HepG2 (cell line): ENCODE results near the gene PIK3CD. TPM values are rescaled to one million over a fixed set of nuclear protein-coding genes. Genes with fewer than 3 reads are reported as not detected.

Source experiments
- ATAC-seq: fragments of 200-7000 bp; cut with Tn5 transposase; 3 replicates; pipeline ENCODE4 v1.9.1; 2020; ENCODE audit warnings: mild to moderate bottlenecking, moderate library complexity
- BruUV-seq: library from RNA; stranded (reverse); fragments of 400-500 nt; replicated peaks from 2 replicates; lab custom pipeline; 2021; lab: Mats Ljungman, UMichigan
- CTCF ChIA-PET: fragments of 300-600 bp; formaldehyde crosslinking; extraction: SDS; loops from one replicate; lab custom pipeline; 2021; ENCODE audit warnings: low total read pairs, inconsistent platforms, low intra/inter-chr PET ratio; lab: Yijun Ruan, JAX
- POLR2A ChIA-PET: fragments of 350-600 bp; sonication (Branson Sonifier 250); formaldehyde crosslinking; loops from one replicate; lab custom pipeline; 2020; ENCODE audit warnings: antibody characterized with exemption, inconsistent platforms; lab: Yijun Ruan, JAX
- DNase-seq: peaks from one replicate; pipeline ENCODE4 v3.0.0-alpha.2; 2015; ENCODE audit warnings: low spot score
- FAIRE-seq: peaks from 3 replicates; lab custom pipeline; 2011; peaks lifted over from hg19 to GRCh38; lab: Jason Lieb, UNC
- H2AFZ ChIP-seq: one replicate; pipeline ENCODE4 v1.6.1; 2011; ENCODE audit warnings: low read length, inconsistent platforms
- H3K27ac ChIP-seq: fragments of 300-600 bp; 3 replicates; pipeline ENCODE4 v1.8.0; 2011; ENCODE audit warnings: mixed run types, mild to moderate bottlenecking, mixed read lengths, low read length, inconsistent platforms; ENCODE audit not compliant: insufficient read depth; ENCODE audit errors: extremely low read length
- H3K27me3 ChIP-seq, 2 experiments: fragments of 200-600 bp in 1 of 2; 2 replicates in 1 of 2; 3 replicates in 1 of 2; pipeline versions ENCODE4 v1.6.0 to v1.8.0; 2011; ENCODE audit warnings: low read length in 2 of 2, mild to moderate bottlenecking in 2 of 2, moderate library complexity in 2 of 2, inconsistent platforms in 1 of 2; ENCODE audit not compliant: insufficient read depth in 2 of 2, control insufficient read depth in 1 of 2
- H3K36me3 ChIP-seq, 2 experiments: fragments of 200-600 bp in 1 of 2; replicated peaks in 1 of 2; 2 replicates in 1 of 2; 3 replicates in 1 of 2; pipeline versions ENCODE4 v1.5.1 to v1.8.0; 2011; ENCODE audit warnings: low read length in 2 of 2, inconsistent platforms in 1 of 2; ENCODE audit not compliant: insufficient read depth in 2 of 2, control insufficient read depth in 1 of 2
- H3K4me1 ChIP-seq: 2 replicates; pipeline ENCODE4 v1.5.1; 2012; ENCODE audit warnings: low read length, inconsistent platforms; ENCODE audit not compliant: insufficient read depth
- H3K4me2 ChIP-seq: 2 replicates; pipeline ENCODE4 v1.6.0; 2011; ENCODE audit warnings: low read depth, low read length, inconsistent platforms
- H3K4me3 ChIP-seq, 3 experiments: fragments of 200-600 bp in 1 of 3; sonication (generic), shearing (Covaris generic) in 1 of 3; replicated peaks in 1 of 3; 2 replicates each; pipeline ENCODE4 v1.5.1; 2011 to 2016; ENCODE audit warnings: low read length in 3 of 3, inconsistent platforms in 2 of 3, low read depth in 2 of 3, mild to moderate bottlenecking in 2 of 3, control low read depth in 1 of 3, mixed read lengths in 1 of 3; ENCODE audit not compliant: insufficient read depth in 1 of 3
- H3K79me2 ChIP-seq: one replicate; pipeline ENCODE4 v1.6.1; 2011; ENCODE audit warnings: low read length, inconsistent platforms; ENCODE audit not compliant: insufficient read depth
- H3K9ac ChIP-seq: 2 replicates; pipeline ENCODE4 v1.6.0; 2011; ENCODE audit warnings: mild to moderate bottlenecking, low read depth, low read length, inconsistent platforms; ENCODE audit not compliant: insufficient read depth
- H3K9me3 ChIP-seq: 2 replicates; pipeline ENCODE4 v1.5.1; 2012; ENCODE audit warnings: mild to moderate bottlenecking, low read length
- H4K20me1 ChIP-seq: 2 replicates; pipeline ENCODE4 v1.6.0; 2011; ENCODE audit warnings: inconsistent platforms, mild to moderate bottlenecking, low read length, moderate library complexity; ENCODE audit not compliant: insufficient read depth
- CC2D1A ChIP-seq: sonication (generic); formaldehyde crosslinking; IDR thresholded peaks from 2 replicates; pipeline ENCODE4 v1.8.1; 2023; ENCODE audit warnings: mild to moderate bottlenecking, missing genetic modification reagents
- GATAD2A ChIP-seq: IDR thresholded peaks from 2 replicates; pipeline ENCODE4 v1.6.1; 2016
- SALL1 ChIP-seq: sonication (generic); formaldehyde crosslinking; IDR thresholded peaks from 2 replicates; pipeline ENCODE4 v1.8.0; 2022; ENCODE audit warnings: mild to moderate bottlenecking, missing genetic modification reagents
- ZBTB3 ChIP-seq: sonication (generic); formaldehyde crosslinking; IDR thresholded peaks from 2 replicates; pipeline ENCODE4 v1.4.0; 2020; ENCODE audit warnings: low read depth, mild to moderate bottlenecking, moderate library complexity, missing genetic modification reagents, borderline replicate concordance
- ZBTB43 ChIP-seq: sonication (generic); formaldehyde crosslinking; conservative IDR thresholded peaks from 2 replicates; pipeline ENCODE4 v1.4.0; 2020; ENCODE audit warnings: missing genetic modification reagents
- ZNF407 ChIP-seq: sonication (generic); formaldehyde crosslinking; IDR thresholded peaks from one replicate; pipeline ENCODE4 v1.5.1; 2020; ENCODE audit warnings: mild to moderate bottlenecking, missing genetic modification reagents; ENCODE audit errors: not compliant biosample characterization
- WGBS: methylation state at CpG from one replicate; pipeline ENCODE4 v1.1.6; 2017; ENCODE audit warnings: low lambda C conversion rate; 5-methylcytosine and 5-hydroxymethylcytosine counted together
- in situ Hi-C: cut with HindIII; loops from 2 replicates; pipeline ENCODE4 v1.10.0; 2017; ENCODE audit warnings: low pct_unique_long_range_greater_than_20kb; ENCODE audit not compliant: extremely low pct_ligation_motif_present
- intact Hi-C: fragments of 100-400 bp; cut with micrococcal nuclease; formaldehyde crosslinking; loops from one replicate; pipeline ENCODE4 v1.10.0; 2022; ENCODE audit not compliant: unreplicated experiment
- polyA plus RNA-seq, 8 experiments: library from polyadenylated mRNA; depleted of rRNA in 3 of 8; stranded (reverse) in 7 of 8; unstranded in 1 of 8; fragments of >200 nt; fragmentation: Illumina TruSeq in 4 of 8; extraction: Trizol in 4 of 8; gene quantifications; 2 replicates each; pipeline versions ENCODE4 v1.2.1 to v1.2.3, GENCODE V29; 2011 to 2016; ENCODE audit warnings: low read depth in 4 of 8, missing spikeins in 1 of 8, mixed read lengths in 1 of 8; ENCODE audit not compliant: insufficient read depth in 1 of 8
- total RNA-seq, 5 experiments: library from RNA; depleted of rRNA; stranded (reverse); fragments of >200 nt; fragmentation: Illumina TruSeq; extraction: Trizol; gene quantifications; 2 replicates each; pipeline ENCODE4 v1.2.3, GENCODE V29; 2016; ENCODE audit warnings: low read depth in 1 of 5

The PIK3CD gene
- total and polyA plus RNA-seq, 2 of the 13 experiments (the other 11 are each of a cell fraction or from before 2014, with no cell fraction given), result 7.1 to 10.0 TPM

DNA sequence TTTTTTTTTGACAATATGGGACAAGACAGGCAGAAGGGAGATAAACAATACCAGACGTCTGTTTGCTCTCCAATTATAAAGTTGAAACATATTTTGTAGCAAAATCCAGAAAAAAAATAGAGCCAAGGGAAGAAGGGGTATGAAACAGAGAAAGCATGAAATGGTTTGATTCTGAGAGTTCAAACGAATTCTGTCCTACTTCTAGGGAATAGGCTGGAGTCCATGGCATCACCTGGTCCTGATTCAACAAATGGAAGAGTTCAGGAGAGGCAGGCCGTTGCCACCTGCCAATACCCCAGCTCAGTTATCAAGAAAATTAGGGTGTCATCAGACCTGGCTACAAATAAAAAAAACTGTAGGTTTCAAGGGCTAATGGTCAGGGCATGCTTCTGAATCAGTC lies 100.4 kb downstream of the PIK3CD start:
- no peak for DNase-seq
- intact Hi-C loops (no loop called here), in situ Hi-C loops (no loop called here)
- Histone ChIP-seq H3K4me1 (peaks cover 12% of the 10 kb centered on the region), H3K9ac (no peak overlapping the region), H3K4me3 (no peak overlapping the region), H3K9me3 (no peaks in the 10 kb centered on the region), H3K4me2 (no peak overlapping the region), H4K20me1 (no peaks in the 10 kb centered on the region; the same call in 1 of the 2 replicates), H3K79me2 (no peaks in the 10 kb centered on the region), H2AFZ (no peak overlapping the region), H3K27ac (no peak overlapping the region), H3K36me3 (peaks cover 21 to 48% of the 10 kb centered on the region in 2 experiments), H3K27me3 (no peaks in the 10 kb centered on the region)
- 90% methylated on average over 3 of the region's 3 CpGs for WGBS
- POLR2A ChIA-PET, result no interaction called here
- ATAC-seq, result no peak
- CTCF ChIA-PET, result no interaction called here
- no TSS peak for BruUV-seq
- no peak for FAIRE-seq
- no peak for TF ChIP-seq GATAD2A (CRISPR knock-in tag)
- no peak for TF ChIP-seq ZNF407 (CRISPR knock-in tag)
- TF ChIP-seq ZBTB43 (CRISPR knock-in tag), result no peak
- no peak for TF ChIP-seq ZBTB3 (CRISPR knock-in tag)
- no peak for TF ChIP-seq SALL1 (CRISPR knock-in tag)
- no peak for TF ChIP-seq CC2D1A
